Prostate gland (tissue), 2 donors: ENCODE data around the gene KL.

Source experiments
- CTCF ChIP-seq, 4 experiments: fragments of 200-600 bp in 2 of 4; fragments of 450-650 bp in 2 of 4; sonication (generic) in 2 of 4; IDR thresholded peaks; 1 replicate in 3 of 4; 2 replicates in 1 of 4; pipeline ENCODE4 v1.5.1; 2016 to 2019; ENCODE audit warnings: antibody characterized with exemption in 4 of 4, mild to moderate bottlenecking in 2 of 4, moderate library complexity in 2 of 4
- POLR2A ChIP-seq: fragments of 450-650 bp; IDR thresholded peaks from one replicate; pipeline ENCODE4 v1.6.1; 2016; ENCODE audit warnings: antibody characterized with exemption, mild to moderate bottlenecking

- TF ChIP-seq CTCF (IDR thresholded peaks at IDR 0.05) (no peak), POLR2A (no peak)
Measured at GRCh38 chr13:33007237-33007636, 9.0 kb upstream of the KL start.
